Lower leg skin (tissue), 4 donors: ENCODE data around the gene IL12A. TPM values are rescaled to one million over a fixed set of nuclear protein-coding genes. Genes with fewer than 3 reads are reported as not detected.

Experiments
- DNase-seq, 2 donors: peaks; one replicate each; pipeline ENCODE4 v3.0.0-alpha.2; 2019; ENCODE audit warnings: low spot score in 2 of 2
- H3K4me3 ChIP-seq: fragments of 200-600 bp; sonication (generic); 2 replicates; pipeline ENCODE4 v1.5.1; 2017; ENCODE audit warnings: mild to moderate bottlenecking, low read depth; ENCODE audit not compliant: poor library complexity, severe bottlenecking
- POLR2A ChIP-seq, 2 donors: fragments of 450-650 bp; IDR thresholded peaks; one replicate each; pipeline ENCODE4 v1.6.1; 2016 to 2017; ENCODE audit warnings: antibody characterized with exemption in 2 of 2, mild to moderate bottlenecking in 1 of 2, moderate library complexity in 1 of 2
- WGBS, 2 donors: methylation state at CpG; one replicate each; pipeline ENCODE4 v1.1.5; 2018; 5-methylcytosine and 5-hydroxymethylcytosine counted together
- intact Hi-C: fragments of 100-400 bp; cut with DNase I; formaldehyde crosslinking; loops from one replicate; pipeline ENCODE4 v1.15.0; 2023; ENCODE audit warnings: low total_unique reads
- total RNA-seq, 4 donors: library from RNA; depleted of rRNA; stranded (reverse); fragments of >200 nt; gene quantifications; one replicate each; pipeline ENCODE4 v1.1.0, GENCODE V29; 2016
- TF ChIP-seq, protein P1 (sequence below), 3 donors: fragments of 450-650 bp; IDR thresholded peaks; one replicate each; pipeline ENCODE4 v1.5.1; 2016; ENCODE audit warnings: antibody characterized with exemption in 3 of 3, mild to moderate bottlenecking in 3 of 3, moderate library complexity in 2 of 3

IL12A gene
- total RNA-seq, 4 donors from 2014 or later: 0.36 to 7.9 (median 3.2) TPM; not detected in 1

DNA sequence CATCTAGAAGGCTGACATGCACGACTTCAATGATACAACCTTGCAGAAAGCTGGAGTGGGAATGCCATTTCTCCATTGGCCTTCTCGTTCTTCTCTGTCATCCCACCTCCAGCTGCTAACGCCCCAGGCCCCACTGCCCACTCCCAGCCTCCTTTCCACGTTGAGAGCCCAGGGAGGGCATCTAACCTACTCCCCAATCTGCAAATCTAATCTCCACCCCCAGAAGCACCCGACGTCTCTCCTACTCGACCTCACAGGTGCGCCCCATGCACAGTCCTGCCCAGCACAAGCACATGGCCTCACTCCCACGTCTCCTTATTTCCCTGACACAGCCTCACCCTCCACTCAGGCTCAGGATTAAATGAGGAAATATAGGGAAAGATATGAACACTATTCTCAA, 33.4 kb downstream of the IL12A start:
- H3K4me3 ChIP-seq: no peak overlapping the region
- 73 to 77% methylated on average over 9 of the region's 9 CpGs for WGBS, 2 donors
- intact Hi-C loops: no loop called here
- TF ChIP-seq POLR2A (IDR thresholded peaks at IDR 0.05): no peak
- TF ChIP-seq, protein P1, sequence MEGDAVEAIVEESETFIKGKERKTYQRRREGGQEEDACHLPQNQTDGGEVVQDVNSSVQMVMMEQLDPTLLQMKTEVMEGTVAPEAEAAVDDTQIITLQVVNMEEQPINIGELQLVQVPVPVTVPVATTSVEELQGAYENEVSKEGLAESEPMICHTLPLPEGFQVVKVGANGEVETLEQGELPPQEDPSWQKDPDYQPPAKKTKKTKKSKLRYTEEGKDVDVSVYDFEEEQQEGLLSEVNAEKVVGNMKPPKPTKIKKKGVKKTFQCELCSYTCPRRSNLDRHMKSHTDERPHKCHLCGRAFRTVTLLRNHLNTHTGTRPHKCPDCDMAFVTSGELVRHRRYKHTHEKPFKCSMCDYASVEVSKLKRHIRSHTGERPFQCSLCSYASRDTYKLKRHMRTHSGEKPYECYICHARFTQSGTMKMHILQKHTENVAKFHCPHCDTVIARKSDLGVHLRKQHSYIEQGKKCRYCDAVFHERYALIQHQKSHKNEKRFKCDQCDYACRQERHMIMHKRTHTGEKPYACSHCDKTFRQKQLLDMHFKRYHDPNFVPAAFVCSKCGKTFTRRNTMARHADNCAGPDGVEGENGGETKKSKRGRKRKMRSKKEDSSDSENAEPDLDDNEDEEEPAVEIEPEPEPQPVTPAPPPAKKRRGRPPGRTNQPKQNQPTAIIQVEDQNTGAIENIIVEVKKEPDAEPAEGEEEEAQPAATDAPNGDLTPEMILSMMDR (IDR thresholded peaks at IDR 0.05): no peak
- no peak for DNase-seq

DNA sequence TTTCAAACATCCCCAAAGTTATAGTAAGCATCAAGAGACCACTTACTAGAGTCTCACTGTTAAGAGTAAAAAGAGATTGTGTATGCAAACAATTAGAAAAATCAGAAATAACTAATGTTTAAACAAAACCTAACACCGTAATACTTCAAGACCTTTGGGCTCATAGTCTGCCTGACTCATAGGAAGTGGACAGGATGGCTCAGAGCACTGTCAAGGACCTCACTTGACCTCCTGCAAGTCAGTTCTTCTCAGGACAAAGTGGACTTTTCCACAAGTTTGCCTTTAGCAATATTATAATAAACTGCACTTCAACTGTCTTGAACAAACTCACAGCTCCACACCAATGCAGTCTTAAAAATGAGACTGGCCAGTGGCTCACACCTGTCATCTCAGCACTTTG, 34.8 kb downstream of the IL12A start:
- intact Hi-C loops: no loop called here
- no peak for TF ChIP-seq POLR2A (IDR thresholded peaks at IDR 0.05)
- TF ChIP-seq, protein P1 (IDR thresholded peaks at IDR 0.05): no peak
- H3K4me3 ChIP-seq: no peak overlapping the region
- 77 to 87% methylated on average over 1 of the region's 1 CpG for WGBS, 2 donors
- DNase-seq: no peak

DNA sequence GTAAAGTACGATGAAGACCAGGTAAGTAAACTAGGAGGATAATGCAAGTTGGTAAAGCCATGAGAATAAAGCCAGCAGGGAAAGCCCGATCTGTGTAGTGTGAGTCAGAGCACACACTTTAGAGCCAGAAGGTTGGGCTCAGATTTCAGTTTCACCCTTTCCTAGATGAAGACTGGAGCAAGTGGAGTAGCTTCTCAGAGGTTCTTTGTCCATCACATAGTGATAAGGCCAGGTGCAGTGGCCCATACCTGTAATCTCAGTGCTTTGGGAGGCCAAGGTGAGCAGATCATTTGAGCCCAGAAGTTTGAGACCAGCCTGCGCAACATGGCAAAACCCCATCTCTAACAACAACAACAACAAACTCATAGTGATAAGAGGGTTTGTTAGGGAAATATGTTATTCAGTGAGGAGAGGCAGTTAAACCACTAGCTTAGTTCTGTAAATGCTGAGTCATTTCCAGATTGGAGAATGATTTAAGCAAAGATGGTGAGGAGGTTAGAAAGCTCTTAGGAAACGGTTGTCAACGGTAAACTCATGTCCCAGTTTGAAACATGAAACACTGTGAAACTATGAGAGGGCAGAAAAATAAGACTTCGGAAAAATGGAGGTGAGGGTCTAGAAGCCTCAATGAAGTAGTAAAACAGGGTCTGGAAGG, 39.0 kb downstream of the IL12A start:
- no peak for DNase-seq
- TF ChIP-seq POLR2A (IDR thresholded peaks at IDR 0.05): no peak
- TF ChIP-seq, protein P1 (IDR thresholded peaks at IDR 0.05): no peak
- intact Hi-C loops: no loop called here
- WGBS, 2 donors: 69 to 72% methylated on average over 6 of the region's 6 CpGs
- no peak overlapping the region for H3K4me3 ChIP-seq

DNA sequence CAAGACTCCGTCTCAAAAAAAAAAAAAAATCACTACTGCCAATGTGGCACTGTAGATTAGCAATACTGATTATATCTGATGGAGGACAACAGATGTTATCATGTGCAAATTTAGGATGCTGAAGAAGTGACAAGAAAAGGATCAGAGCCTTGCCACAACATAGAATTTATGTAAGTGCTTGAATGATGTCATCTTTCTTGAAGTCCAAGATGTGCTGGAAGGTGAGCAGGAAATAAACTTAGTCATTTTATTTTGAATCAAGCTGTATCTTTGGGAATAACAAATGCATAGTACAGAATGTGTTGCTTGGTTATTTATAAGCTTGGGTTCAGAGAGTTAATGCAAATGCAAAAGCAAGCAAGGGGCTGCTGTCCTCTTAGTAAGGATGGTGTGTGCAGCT, 47.1 kb downstream of the IL12A start:
- TF ChIP-seq, protein P1 (IDR thresholded peaks at IDR 0.05): no peak
- TF ChIP-seq POLR2A (IDR thresholded peaks at IDR 0.05): no peak
- no peak overlapping the region for H3K4me3 ChIP-seq
- WGBS, 2 donors: 64 to 65% methylated on average over 1 of the region's 1 CpG
- no peak for DNase-seq
- intact Hi-C loops: no loop called here

DNA sequence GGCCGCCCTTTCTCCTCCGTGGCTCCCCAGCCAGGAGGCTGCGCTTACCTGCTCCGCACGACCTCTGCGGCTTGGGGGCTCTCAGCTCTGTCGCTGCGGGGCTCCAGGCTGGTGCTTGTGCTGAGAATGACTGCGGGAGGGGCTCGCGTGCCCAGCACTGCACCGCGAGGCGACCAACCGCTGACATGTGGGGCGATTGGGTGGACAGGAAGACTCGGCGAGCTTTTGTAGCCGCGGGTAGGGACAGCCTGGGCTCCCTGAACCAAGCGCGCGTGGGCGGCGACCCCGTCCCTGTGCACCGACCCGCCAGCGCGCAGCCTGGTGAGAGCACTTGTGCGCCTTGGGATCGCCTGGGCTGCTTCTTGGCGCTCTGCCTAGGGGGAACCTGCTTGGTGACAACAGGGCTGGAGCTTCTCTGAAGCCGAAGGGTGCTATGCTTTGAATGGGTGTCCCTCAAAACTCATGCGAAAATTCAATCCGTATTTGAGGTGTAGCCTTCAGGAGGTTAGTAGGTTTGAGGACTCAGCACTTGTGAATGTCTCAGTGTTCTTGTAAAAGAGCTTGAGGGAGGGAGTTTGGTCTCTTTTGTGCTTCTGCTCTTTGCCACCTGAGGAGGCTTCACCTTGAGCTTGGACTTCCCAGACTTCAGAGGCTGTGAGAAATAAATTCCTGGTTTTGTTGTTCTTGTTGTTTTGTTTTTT, 50.4 kb downstream of the IL12A start:
- no peak for DNase-seq
- TF ChIP-seq POLR2A (IDR thresholded peaks at IDR 0.05): no peak
- TF ChIP-seq, protein P1 (IDR thresholded peaks at IDR 0.05): no peak
- WGBS, 2 donors: 2 to 3% methylated on average over 29 to 36 of the region's 36 CpGs
- H3K4me3 ChIP-seq: no peak overlapping the region
- intact Hi-C loops: no loop called here
